Inflammatory macrophage (primary cell): Measurements from ENCODE around the gene NRCAM.

Experiments used
- DNase-seq, 2 donors: peaks; one replicate each; pipeline ENCODE4 v3.0.0-alpha.2; 2020 to 2022

The NRCAM gene

GRCh38 chr7:108423089-108423989 lies 32.9 kb downstream of the NRCAM start:
- DNase-seq, result no peak

- no peak for DNase-seq
Measured at GRCh38 chr7:108421720-108422331, 34.4 kb downstream of the NRCAM start.

GRCh38 chr7:108419961-108420908 lies 36.0 kb downstream of the NRCAM start:
- no peak for DNase-seq

GRCh38 chr7:108418946-108419345 lies 37.3 kb downstream of the NRCAM start:
- no peak for DNase-seq

GRCh38 chr7:108417926-108418325 lies 38.3 kb downstream of the NRCAM start:
- DNase-seq, result no peak

- DNase-seq, result no peak
Measured at GRCh38 chr7:108417144-108417543, 39.1 kb downstream of the NRCAM start.

GRCh38 chr7:108415821-108416536 lies 40.3 kb downstream of the NRCAM start:
- DNase-seq, result peak; percentile 17 to 35

GRCh38 chr7:108415084-108415483 lies 41.2 kb downstream of the NRCAM start:
- no peak for DNase-seq

- DNase-seq, result no peak
Measured at GRCh38 chr7:108413782-108414492, 42.3 kb downstream of the NRCAM start.

GRCh38 chr7:108413337-108413736 lies 42.9 kb downstream of the NRCAM start:
- DNase-seq, result no peak

- no peak for DNase-seq
Measured at GRCh38 chr7:108409146-108409545, 47.1 kb downstream of the NRCAM start.

GRCh38 chr7:108408296-108408991 lies 47.8 kb downstream of the NRCAM start:
- DNase-seq, result no peak

GRCh38 chr7:108407676-108408075 lies 48.6 kb downstream of the NRCAM start:
- no peak for DNase-seq

GRCh38 chr7:108406222-108406890 lies 49.9 kb downstream of the NRCAM start:
- DNase-seq, result no peak

- DNase-seq, result no peak
Measured at GRCh38 chr7:108404509-108405420, 51.5 kb downstream of the NRCAM start.

- DNase-seq, result no peak
Measured at GRCh38 chr7:108403597-108404217, 52.5 kb downstream of the NRCAM start.

- no peak for DNase-seq
Measured at GRCh38 chr7:108402865-108403264, 53.4 kb downstream of the NRCAM start.

- DNase-seq, result no peak
Measured at GRCh38 chr7:108396080-108396479, 60.2 kb downstream of the NRCAM start.

- DNase-seq, result no peak
Measured at GRCh38 chr7:108395426-108395825, 60.8 kb downstream of the NRCAM start.
